HepG2 (cell line): ENCODE measurements around the gene ANAPC16. TPM values are rescaled to one million over a fixed set of nuclear protein-coding genes. Genes with fewer than 3 reads are reported as not detected.

Experiments
- ARID2 ChIP-seq: sonication (generic); formaldehyde crosslinking; IDR thresholded peaks from 2 replicates; pipeline ENCODE4 v1.8.1; 2022; ENCODE audit warnings: mild to moderate bottlenecking, missing genetic modification reagents, borderline replicate concordance
- ARNT2 ChIP-seq: sonication (generic); formaldehyde crosslinking; IDR thresholded peaks from 2 replicates; pipeline ENCODE4 v1.8.0; 2022; ENCODE audit warnings: mild to moderate bottlenecking, low read depth, missing genetic modification reagents, moderate library complexity
- FOXP4 ChIP-seq: sonication (generic); formaldehyde crosslinking; IDR thresholded peaks from 2 replicates; pipeline ENCODE4 v1.4.0; 2020; ENCODE audit warnings: missing genetic modification reagents
- HOXA7 ChIP-seq: sonication (generic); formaldehyde crosslinking; IDR thresholded peaks from 2 replicates; pipeline ENCODE4 v1.8.1; 2022; ENCODE audit warnings: mild to moderate bottlenecking, missing genetic modification reagents, moderate library complexity
- MNT ChIP-seq: fragments of 450-650 bp; IDR thresholded peaks from 2 replicates; pipeline ENCODE4 v1.6.1; 2016
- MTA1 ChIP-seq: sonication (generic); formaldehyde crosslinking; IDR thresholded peaks from 2 replicates; pipeline ENCODE4 v1.4.0; 2020; ENCODE audit warnings: missing genetic modification reagents, mild to moderate bottlenecking, borderline replicate concordance
- MXD4 ChIP-seq: IDR thresholded peaks from 2 replicates; pipeline ENCODE4 v1.6.1; 2016; ENCODE audit warnings: mild to moderate bottlenecking, missing biosample characterization, missing genetic modification reagents
- NKX3-1 ChIP-seq: sonication (generic); formaldehyde crosslinking; IDR thresholded peaks from 2 replicates; pipeline ENCODE4 v1.5.0; 2020; ENCODE audit warnings: missing genetic modification reagents
- RERE ChIP-seq: IDR thresholded peaks from 2 replicates; pipeline ENCODE4 v1.6.1; 2016; ENCODE audit warnings: low read depth, missing genetic modification reagents, missing compliant biosample characterization
- ZBTB2 ChIP-seq: sonication (generic); formaldehyde crosslinking; IDR thresholded peaks from 2 replicates; pipeline ENCODE4 v1.8.0; 2022; ENCODE audit warnings: low read depth, missing genetic modification reagents
- ZFP36L2 ChIP-seq: sonication (generic); formaldehyde crosslinking; IDR thresholded peaks from 2 replicates; pipeline ENCODE4 v1.4.0; 2020; ENCODE audit warnings: missing genetic modification reagents
- ZNF350 ChIP-seq: sonication (generic); formaldehyde crosslinking; IDR thresholded peaks from 2 replicates; pipeline ENCODE4 v1.4.0; 2020; ENCODE audit warnings: mild to moderate bottlenecking, low read depth, missing genetic modification reagents, borderline replicate concordance
- ZNF431 ChIP-seq: sonication (generic); formaldehyde crosslinking; IDR thresholded peaks from 2 replicates; pipeline ENCODE4 v1.9.0; 2022; ENCODE audit warnings: missing genetic modification reagents, low read depth, mild to moderate bottlenecking, borderline replicate concordance
- ZSCAN5A ChIP-seq: sonication (generic); formaldehyde crosslinking; IDR thresholded peaks from 2 replicates; pipeline ENCODE4 v1.8.0; 2022; ENCODE audit warnings: mild to moderate bottlenecking, missing genetic modification reagents, borderline replicate concordance
- ZSCAN9 ChIP-seq: IDR thresholded peaks from 2 replicates; pipeline ENCODE4 v1.6.1; 2016; ENCODE audit warnings: borderline replicate concordance
- polyA plus RNA-seq, 8 experiments: library from polyadenylated mRNA; depleted of rRNA in 3 of 8; stranded (reverse) in 7 of 8; unstranded in 1 of 8; fragments of >200 nt; fragmentation: Illumina TruSeq in 4 of 8; extraction: Trizol in 4 of 8; gene quantifications; 2 replicates each; pipeline versions ENCODE4 v1.2.1 to v1.2.3, GENCODE V29; 2011 to 2016; ENCODE audit warnings: low read depth in 4 of 8, missing spikeins in 1 of 8, mixed read lengths in 1 of 8; ENCODE audit not compliant: insufficient read depth in 1 of 8
- total RNA-seq, 5 experiments: library from RNA; depleted of rRNA; stranded (reverse); fragments of >200 nt; fragmentation: Illumina TruSeq; extraction: Trizol; gene quantifications; 2 replicates each; pipeline ENCODE4 v1.2.3, GENCODE V29; 2016; ENCODE audit warnings: low read depth in 1 of 5

Gene ANAPC16
- total and polyA plus RNA-seq, 2 of the 13 experiments (the other 11 are each of a cell fraction or from before 2014, with no cell fraction given) = 74.8 to 89.4 TPM

- TF ChIP-seq ZFP36L2 (CRISPR knock-in tag) = no peak
- peak; percentile 89 for TF ChIP-seq ZSCAN5A (CRISPR knock-in tag)
- TF ChIP-seq NKX3-1 = 0 out of 2 replicates have a peak, but pooled peaks have one; percentile 17
- peak; percentile 85; the same call in 1 of the 2 replicates for TF ChIP-seq MXD4 (CRISPR knock-in tag)
- no peak for TF ChIP-seq HOXA7 (CRISPR knock-in tag)
- TF ChIP-seq RERE (CRISPR knock-in tag) = peak; percentile 54; the same call in 1 of the 2 replicates
- TF ChIP-seq MNT = peak; percentile 50
- TF ChIP-seq MTA1 (CRISPR knock-in tag) = peak; percentile 91
- TF ChIP-seq ARID2 (CRISPR knock-in tag) = peak; percentile 76; the same call in 1 of the 2 replicates
- TF ChIP-seq ZBTB2 (CRISPR knock-in tag) = peak; percentile 61; the same call in 1 of the 2 replicates
- peak; percentile 91 for TF ChIP-seq ZSCAN9 (CRISPR knock-in tag)
- TF ChIP-seq FOXP4 = peak; percentile 72
- TF ChIP-seq ARNT2 = peak; percentile 85; the same call in 1 of the 2 replicates
- TF ChIP-seq ZNF431 (CRISPR knock-in tag) = no peak; the same call in 1 of the 2 replicates
- peak; percentile 96 for TF ChIP-seq ZNF350 (CRISPR knock-in tag)
Observed at GRCh38 chr10:72215611-72216549, at the start of gene ANAPC16, which contains the start of gene ASCC1 (continued).
